K562 (cell line): ENCODE measurements around the gene ATF5. TPM values are rescaled to one million over a fixed set of nuclear protein-coding genes. Genes with fewer than 3 reads are reported as not detected.

Experiments used
- ATAC-seq: fragments of 200-7000 bp; cut with Tn5 transposase; 3 replicates; pipeline ENCODE4 v1.9.1; 2020; ENCODE audit warnings: moderate library complexity
- BruUV-seq: library from RNA; stranded (reverse); fragments of 400-500 nt; replicated peaks from 2 replicates; lab custom pipeline; 2021; lab: Mats Ljungman, UMichigan
- CTCF ChIA-PET: fragments of 300-600 bp; formaldehyde crosslinking; extraction: SDS; loops from one replicate; lab custom pipeline; 2021; ENCODE audit warnings: low intra/inter-chr PET ratio; lab: Yijun Ruan, JAX
- POLR2A ChIA-PET: fragments of 300-600, 350-650 bp; sonication (Branson Sonifier 250); formaldehyde crosslinking; extraction: SDS; loops from one replicate; lab custom pipeline; 2021; ENCODE audit warnings: antibody characterized with exemption, inconsistent platforms; lab: Yijun Ruan, JAX
- DNase-seq, 4 experiments: peaks; one replicate each; pipeline versions ENCODE4 v3.0.0 to v3.0.0-alpha.2; 2011 to 2018; ENCODE audit warnings: low spot score in 3 of 4, mixed read lengths in 3 of 4; ENCODE audit errors: extremely low read depth in 1 of 4
- FAIRE-seq: peaks from 2 replicates; lab custom pipeline; 2011; peaks lifted over from hg19 to GRCh38; lab: Jason Lieb, UNC
- H2AFZ ChIP-seq: 2 replicates; pipeline ENCODE4 v1.6.0; 2011; ENCODE audit warnings: low read depth, low read length, control low read depth, inconsistent platforms
- H3K27ac ChIP-seq: fragments of 200-600 bp; 3 replicates; pipeline ENCODE4 v1.8.0; 2011; ENCODE audit warnings: low read depth, mild to moderate bottlenecking, control low read depth, inconsistent platforms, low read length, moderate library complexity, mixed read lengths; ENCODE audit errors: extremely low read depth
- H3K27me3 ChIP-seq, 2 experiments: fragments of 300-600 bp in 1 of 2; 2 replicates in 1 of 2; 3 replicates in 1 of 2; pipeline versions ENCODE4 v1.6.0 to v1.8.0; 2011; ENCODE audit warnings: inconsistent platforms in 2 of 2, low read length in 2 of 2, mild to moderate bottlenecking in 1 of 2, mixed read lengths in 1 of 2, moderate library complexity in 1 of 2; ENCODE audit not compliant: control insufficient read depth in 2 of 2, insufficient read depth in 2 of 2
- H3K36me3 ChIP-seq: fragments of 300-600 bp; 3 replicates; pipeline ENCODE4 v1.8.0; 2011; ENCODE audit warnings: mild to moderate bottlenecking, low read length, inconsistent platforms; ENCODE audit not compliant: control insufficient read depth, insufficient read depth
- H3K4me1 ChIP-seq, 2 experiments: fragments of 200-600 bp in 1 of 2; replicated peaks in 1 of 2; 2 replicates in 1 of 2; 3 replicates in 1 of 2; pipeline versions ENCODE4 v1.5.1 to v1.8.0; 2011; ENCODE audit warnings: inconsistent platforms in 2 of 2, low read length in 2 of 2, mild to moderate bottlenecking in 1 of 2, mixed read lengths in 1 of 2, moderate library complexity in 1 of 2; ENCODE audit not compliant: control insufficient read depth in 2 of 2, insufficient read depth in 2 of 2
- H3K4me2 ChIP-seq: 2 replicates; pipeline ENCODE4 v1.6.1; 2011; ENCODE audit warnings: low read length, control low read depth, inconsistent platforms, mixed read lengths; ENCODE audit not compliant: insufficient read depth
- H3K4me3 ChIP-seq: fragments of 200-600 bp; sonication (generic), shearing (Covaris generic); 2 replicates; pipeline ENCODE4 v1.5.1; 2016; ENCODE audit warnings: control low read depth, inconsistent platforms
- H3K79me2 ChIP-seq: fragments of 200-600 bp; 3 replicates; pipeline ENCODE4 v1.8.0; 2011; ENCODE audit warnings: low read length, inconsistent platforms; ENCODE audit not compliant: control insufficient read depth, insufficient read depth
- H3K9ac ChIP-seq, 2 experiments: 2 replicates each; pipeline versions ENCODE4 v1.6.0 to v1.6.1; 2011; ENCODE audit warnings: low read depth in 2 of 2, low read length in 2 of 2, control low read depth in 1 of 2, inconsistent platforms in 1 of 2, mild to moderate bottlenecking in 1 of 2, mixed read lengths in 1 of 2; ENCODE audit not compliant: insufficient read depth in 1 of 2
- H3K9me1 ChIP-seq: one replicate; pipeline ENCODE4 v1.6.0; 2011; ENCODE audit warnings: inconsistent platforms, mild to moderate bottlenecking, low read length, moderate library complexity; ENCODE audit not compliant: control insufficient read depth, insufficient read depth
- H3K9me3 ChIP-seq: replicated peaks from 2 replicates; pipeline ENCODE4 v1.5.1; 2011; ENCODE audit warnings: low read depth, low read length, inconsistent platforms; ENCODE audit not compliant: control insufficient read depth, insufficient read depth
- H4K20me1 ChIP-seq: replicated peaks from 2 replicates; pipeline ENCODE4 v1.6.1; 2011; ENCODE audit warnings: low read length, inconsistent platforms, mixed read lengths; ENCODE audit not compliant: control insufficient read depth, insufficient read depth
- BHLHE40 ChIP-seq: IDR thresholded peaks from 2 replicates; pipeline ENCODE4 v1.6.1; 2011; ENCODE audit warnings: low read length, improper control_type of control experiment
- HOXB6 ChIP-seq: fragments of 250-450 bp; sonication (Bioruptor Pico); IDR thresholded peaks from 2 replicates; pipeline ENCODE4 v1.5.1; 2022; ENCODE audit warnings: mild to moderate bottlenecking, borderline replicate concordance
- NFXL1 ChIP-seq: fragments of 450-650 bp; formaldehyde crosslinking; IDR thresholded peaks from 2 replicates; pipeline ENCODE4 v1.4.0; 2021; ENCODE audit warnings: mild to moderate bottlenecking
- NR4A1 ChIP-seq, 2 experiments: fragments of 250-450 bp in 1 of 2; fragments of 450-650 bp in 1 of 2; sonication (Bioruptor Pico) in 1 of 2; IDR thresholded peaks; 2 replicates each; pipeline versions ENCODE4 v1.4.0 to v1.6.1; 2016 to 2020; ENCODE audit warnings: mild to moderate bottlenecking in 2 of 2, missing compliant biosample characterization in 1 of 2, missing genetic modification characterization in 1 of 2, moderate library complexity in 1 of 2
- RAD21 ChIP-seq, 2 experiments: fragments of 250-450 bp in 1 of 2; fragments of 450-650 bp in 1 of 2; sonication (Bioruptor Pico) in 1 of 2; formaldehyde crosslinking in 1 of 2; IDR thresholded peaks in 1 of 2; conservative IDR thresholded peaks in 1 of 2; 2 replicates each; pipeline versions ENCODE4 v1.4.0 to v1.8.0; 2020 to 2022; ENCODE audit warnings: mild to moderate bottlenecking in 2 of 2, moderate library complexity in 1 of 2
- ZC3H11A ChIP-seq: IDR thresholded peaks from 2 replicates; pipeline ENCODE4 v1.6.1; 2012; ENCODE audit warnings: low read depth, low read length, improper control_type of control experiment
- WGBS: fragments of 100-300 bp; shearing (Covaris generic); methylation state at CpG from one replicate; pipeline ENCODE4 v1.1.6; 2016; ENCODE audit warnings: low coverage, mixed read lengths; ENCODE audit not compliant: insufficient coverage; ENCODE audit errors: missing lambda C conversion rate; 5-methylcytosine and 5-hydroxymethylcytosine counted together
- in situ Hi-C: fragments of 300-500 bp; cut with MboI; formaldehyde crosslinking; loops from 4 replicates; pipeline ENCODE4 v1.15.0; 2018; ENCODE audit warnings: inconsistent platforms, mixed read lengths
- intact Hi-C: fragments of 100-400 bp; cut with micrococcal nuclease; formaldehyde crosslinking; loops from 2 replicates; pipeline ENCODE4 v1.14.2; 2022
- polyA plus RNA-seq, 8 experiments: library from polyadenylated mRNA; depleted of rRNA in 4 of 8; stranded (reverse) in 5 of 8; unstranded in 3 of 8; fragments of >200 nt; fragmentation: Nextera tagmentation in 2 of 8; fragmentation: Illumina TruSeq in 1 of 8; extraction: Ambion mirVana in 2 of 8; extraction: Trizol in 1 of 8; gene quantifications; 2 replicates each; pipeline versions ENCODE4 v1.2.1 to v1.2.3, GENCODE V29; 2011 to 2014; ENCODE audit warnings: inconsistent platforms in 1 of 8, missing spikeins in 1 of 8
- total RNA-seq, 7 experiments: library from RNA; depleted of rRNA in 6 of 7; stranded (reverse); fragments of >200 nt in 6 of 7; fragmentation: Illumina TruSeq in 2 of 7; extraction: Trizol in 2 of 7; gene quantifications; 2 replicates each; pipeline versions ENCODE4 v1.2.1 to v1.2.3, GENCODE V29; 2011 to 2021; ENCODE audit warnings: low replicate concordance in 1 of 7
- TF ChIP-seq, protein P1 (sequence below): sonication (generic); formaldehyde crosslinking; IDR thresholded peaks from 2 replicates; pipeline ENCODE4 v1.8.1; 2023; ENCODE audit warnings: mild to moderate bottlenecking, missing genetic modification reagents

Gene ATF5
- total and polyA plus RNA-seq, 9 of the 15 experiments (the other 6 are each of a cell fraction or from before 2014, with no cell fraction given) = 3.0 to 57.6 (median 11.1) TPM

DNA sequence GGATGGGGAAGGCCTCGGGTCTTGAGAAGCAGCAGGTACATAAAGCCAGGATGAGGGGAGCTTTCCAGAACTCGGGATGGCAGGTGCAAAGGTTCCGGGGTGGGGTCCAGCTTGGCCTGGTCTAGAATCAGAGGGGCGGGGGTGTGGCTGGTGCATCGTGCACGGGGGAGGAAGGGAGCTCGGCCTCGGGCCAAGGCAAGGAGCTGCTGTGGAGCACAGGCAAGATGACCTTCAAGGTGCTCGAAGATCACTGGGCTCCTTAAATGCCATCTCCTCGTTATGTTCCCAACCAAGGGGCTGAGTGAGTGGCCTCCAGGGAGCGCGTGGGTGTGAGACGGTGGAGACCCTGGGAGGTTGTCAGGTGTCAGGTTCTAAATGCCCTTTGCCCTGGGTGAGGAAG, 48.1 kb downstream of the ATF5 start:
- no peaks in the 10 kb centered on the region; the same call in 2 of the 3 replicates for H3K36me3 ChIP-seq
- H3K9ac ChIP-seq = no peak overlapping the region; a peak in 2 of 4 replicates
- H4K20me1 ChIP-seq = peaks cover 5% of the 10 kb centered on the region; the same call in 1 of the 2 replicates
- WGBS = 65% methylated on average over 10 of the region's 13 CpGs
- no peaks in the 10 kb centered on the region for H3K9me3 ChIP-seq
- in situ Hi-C loops (loop anchor here (5.0 kb wide), 1 partner anchor 40 kb away; no protein-coding TSS in a partner anchor), intact Hi-C loops (no loop called here)
- DNase-seq = no peak
- H3K27ac ChIP-seq = no peak overlapping the region
- no peak for FAIRE-seq
- peaks cover 0 to 4% of the 10 kb centered on the region in 2 experiments; a peak in 2 of 5 replicates for H3K27me3 ChIP-seq
- peaks cover 5 to 21% of the 10 kb centered on the region in 2 experiments; a peak in 4 of 5 replicates for H3K4me1 ChIP-seq
- BruUV-seq = no TSS peak
- peaks cover 5% of the 10 kb centered on the region for H3K9me1 ChIP-seq
- no peak overlapping the region for H3K4me2 ChIP-seq
- no peak overlapping the region for H2AFZ ChIP-seq
- CTCF ChIA-PET = no interaction called here
- POLR2A ChIA-PET = interaction anchor here (0.6 to 1.4 kb wide), 3 partner anchors 9 to 23 kb away, joined by 3 to 5 read pairs (median 3); no protein-coding TSS in a partner anchor
- ATAC-seq = no peak
- H3K79me2 ChIP-seq = no peaks in the 10 kb centered on the region
- no peak for TF ChIP-seq HOXB6 (CRISPR knock-in tag)
- no peak overlapping the region for H3K4me3 ChIP-seq

DNA sequence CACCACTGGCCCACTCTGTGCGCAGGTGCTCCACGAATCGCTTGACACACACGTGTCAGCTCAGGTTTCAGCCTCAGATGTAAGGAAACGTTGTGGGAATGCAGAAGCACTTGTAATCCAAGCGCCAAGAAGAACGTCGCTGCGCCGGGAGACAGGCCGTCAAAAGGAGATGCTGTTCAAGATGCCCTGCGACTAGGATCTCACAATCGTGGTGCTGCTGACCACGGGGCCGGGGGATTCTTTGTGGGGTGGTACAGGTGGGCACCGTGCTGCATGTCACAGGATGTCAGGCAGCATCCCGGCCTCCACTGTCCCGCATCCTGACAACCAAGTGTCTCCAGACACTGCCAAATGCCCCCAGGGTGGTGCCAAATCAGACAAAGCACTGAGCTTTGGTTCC, 48.9 kb downstream of the ATF5 start:
- Histone ChIP-seq H3K4me1 (peaks cover 13 to 26% of the 10 kb centered on the region in 2 experiments; a peak in 4 of 5 replicates), H4K20me1 (no peaks in the 10 kb centered on the region), H3K4me3 (no peak overlapping the region), H3K9me3 (no peaks in the 10 kb centered on the region), H3K9ac (peak overlapping the region in 1 of 2 experiments; percentile 45; a peak in 1 of 4 replicates), H3K27me3 (no peaks in the 10 kb centered on the region; a peak in 1 of 5 replicates), H3K4me2 (no peak overlapping the region), H3K79me2 (no peaks in the 10 kb centered on the region), H3K27ac (no peak overlapping the region), H2AFZ (no peak overlapping the region), H3K9me1 (peaks cover 5% of the 10 kb centered on the region), H3K36me3 (peaks cover 2% of the 10 kb centered on the region; the same call in 1 of the 3 replicates)
- intact Hi-C loops = no loop called here
- ATAC-seq (no peak), DNase-seq (no peak), FAIRE-seq (no peak)
- CTCF ChIA-PET = no interaction called here
- 69% methylated on average over 16 of the region's 18 CpGs for whole genome bisulfite sequencing
- in situ Hi-C loops = loop anchor here (5.0 kb wide), 1 partner anchor 41 kb away; no protein-coding TSS in a partner anchor
- no TSS peak for BruUV-seq
- POLR2A ChIA-PET = interaction anchor here (0.6 to 1.4 kb wide), 4 partner anchors 10 to 35 kb away, joined by 3 read pairs; no protein-coding TSS in a partner anchor
- TF ChIP-seq NR4A1 (CRISPR knock-in tag; IDR thresholded peaks at IDR 0.05) (no peak), NR4A1 (tag; IDR thresholded peaks at IDR 0.05) (no peak), BHLHE40 (no peak), NFXL1 (CRISPR knock-in tag) (no peak), ZC3H11A (no peak), RAD21 (CRISPR knock-in tag; conservative IDR thresholded peaks at IDR 0.05 in 1 of 2, IDR thresholded peaks at IDR 0.05 in 1 of 2) (no peak)
- TF ChIP-seq, protein P1, sequence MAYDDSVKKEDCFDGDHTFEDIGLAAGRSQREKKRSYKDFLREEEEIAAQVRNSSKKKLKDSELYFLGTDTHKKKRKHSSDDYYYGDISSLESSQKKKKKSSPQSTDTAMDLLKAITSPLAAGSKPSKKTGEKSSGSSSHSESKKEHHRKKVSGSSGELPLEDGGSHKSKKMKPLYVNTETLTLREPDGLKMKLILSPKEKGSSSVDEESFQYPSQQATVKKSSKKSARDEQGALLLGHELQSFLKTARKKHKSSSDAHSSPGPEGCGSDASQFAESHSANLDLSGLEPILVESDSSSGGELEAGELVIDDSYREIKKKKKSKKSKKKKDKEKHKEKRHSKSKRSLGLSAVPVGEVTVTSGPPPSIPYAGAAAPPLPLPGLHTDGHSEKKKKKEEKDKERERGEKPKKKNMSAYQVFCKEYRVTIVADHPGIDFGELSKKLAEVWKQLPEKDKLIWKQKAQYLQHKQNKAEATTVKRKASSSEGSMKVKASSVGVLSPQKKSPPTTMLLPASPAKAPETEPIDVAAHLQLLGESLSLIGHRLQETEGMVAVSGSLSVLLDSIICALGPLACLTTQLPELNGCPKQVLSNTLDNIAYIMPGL (CRISPR knock-in tag) = no peak
